Measurements from ENCODE around the gene TSC22D4.

Gene TSC22D4

GRCh38 chr7:100492738-100493475, 13.9 kb upstream of the TSC22D4 start:
- no peak for DNase-seq

GRCh38 chr7:100491192-100491578, 12.2 kb upstream of the TSC22D4 start:
- DNase-seq: no peak

- no peak for DNase-seq
Measured at GRCh38 chr7:100490483-100491191, 11.6 kb upstream of the TSC22D4 start.

- peak; percentile 98 for DNase-seq
Measured at GRCh38 chr7:100489824-100490223, 10.8 kb upstream of the TSC22D4 start.

GRCh38 chr7:100489121-100489520, 10.1 kb upstream of the TSC22D4 start:
- DNase-seq: no peak

- no peak for DNase-seq
Measured at GRCh38 chr7:100488333-100489095, 9.5 kb upstream of the TSC22D4 start.

- no peak for DNase-seq
Measured at GRCh38 chr7:100486753-100487446, 7.9 kb upstream of the TSC22D4 start.

GRCh38 chr7:100486111-100486636, 7.2 kb upstream of the TSC22D4 start:
- DNase-seq: no peak

- no peak for DNase-seq
Measured at GRCh38 chr7:100485471-100485876, 6.5 kb upstream of the TSC22D4 start.

- DNase-seq: no peak
Measured at GRCh38 chr7:100484673-100485045, 5.6 kb upstream of the TSC22D4 start.

GRCh38 chr7:100483722-100484672, 5.0 kb upstream of the TSC22D4 start, which contains the start of gene NYAP1:
Gene NYAP1, plus strand, starts transcription at chr7:100483927. Its CDS starts 1,385 bp downstream, at chr7:100485312.
- no peak for DNase-seq

- no peak for DNase-seq
Measured at GRCh38 chr7:100483090-100483721, 4.2 kb upstream of the TSC22D4 start.

- DNase-seq: no peak
Measured at GRCh38 chr7:100482728-100483089, 3.7 kb upstream of the TSC22D4 start.

- no peak for DNase-seq
Measured at GRCh38 chr7:100481466-100481865, 2.5 kb upstream of the TSC22D4 start.

GRCh38 chr7:100477871-100478267, 1.1 kb downstream of the TSC22D4 start:
- no peak for DNase-seq

- no peak for DNase-seq
Measured at GRCh38 chr7:100476903-100477870, 1.8 kb downstream of the TSC22D4 start.

- no peak for DNase-seq
Measured at GRCh38 chr7:100476101-100476780, 2.8 kb downstream of the TSC22D4 start.

GRCh38 chr7:100475549-100475948, 3.5 kb downstream of the TSC22D4 start:
- DNase-seq: no peak

GRCh38 chr7:100472854-100473499, 6.0 kb downstream of the TSC22D4 start:
- DNase-seq: no peak
